Kidney (tissue), 14 donors: Measurements from ENCODE around the gene ZMPSTE24. TPM values are rescaled to one million over a fixed set of nuclear protein-coding genes. Genes with fewer than 3 reads are reported as not detected.
"Not testable (repeated sequence)": the region's sequence is repeated elsewhere in the genome, so short reads cannot be mapped to it uniquely, and the experiment has no call there.

ENCODE experiments used
- DNase-seq, 5 donors: peaks; one replicate each; pipeline ENCODE4 v3.0.0-alpha.2; 2013 to 2020
- FAIRE-seq: peaks from 2 replicates; lab custom pipeline; 2012; peaks lifted over from hg19 to GRCh38; lab: Jason Lieb, UNC
- H3K27ac ChIP-seq, 2 donors: one replicate each; pipeline ENCODE4 v1.7.0; 2013; ENCODE audit warnings: low read depth in 2 of 2, low read length in 2 of 2, inconsistent platforms in 1 of 2
- H3K27me3 ChIP-seq: one replicate; pipeline ENCODE4 v1.7.1; 2013; ENCODE audit warnings: low read length, inconsistent platforms; ENCODE audit not compliant: control insufficient read depth, insufficient read depth
- H3K36me3 ChIP-seq, 3 donors: one replicate each; pipeline versions ENCODE4 v1.7.0 to v1.7.1; 2013; ENCODE audit warnings: low read length in 3 of 3, control low read depth in 1 of 3, inconsistent platforms in 1 of 3; ENCODE audit not compliant: insufficient read depth in 3 of 3, control insufficient read depth in 2 of 3
- H3K4me1 ChIP-seq, 3 donors: one replicate each; pipeline versions ENCODE4 v1.7.0 to v1.7.1; 2013; ENCODE audit warnings: low read length in 3 of 3, inconsistent platforms in 1 of 3, low read depth in 1 of 3; ENCODE audit not compliant: control insufficient read depth in 2 of 3, insufficient read depth in 2 of 3
- H3K4me3 ChIP-seq, 3 donors: one replicate each; pipeline versions ENCODE4 v1.7.0 to v1.8.1; 2013; ENCODE audit warnings: low read length in 3 of 3, control low read depth in 1 of 3, inconsistent platforms in 1 of 3
- H3K9ac ChIP-seq, 3 donors: one replicate each; pipeline versions ENCODE4 v1.7.0 to v1.7.1; 2013; ENCODE audit warnings: low read length in 3 of 3, control low read depth in 1 of 3, inconsistent platforms in 1 of 3
- H3K9me3 ChIP-seq, 3 donors: one replicate each; pipeline versions ENCODE4 v1.7.0 to v1.7.1; 2013; ENCODE audit warnings: low read length in 3 of 3, control low read depth in 1 of 3, inconsistent platforms in 1 of 3; ENCODE audit not compliant: control insufficient read depth in 2 of 3, insufficient read depth in 1 of 3
- CTCF ChIP-seq: IDR thresholded peaks from 3 replicates; pipeline ENCODE4 v1.5.1; 2012; ENCODE audit warnings: mild to moderate bottlenecking, moderate library complexity, borderline replicate concordance; ENCODE audit not compliant: insufficient read depth; ENCODE audit errors: extremely low read depth
- intact Hi-C: fragments of 100-400 bp; cut with DNase I; formaldehyde crosslinking; loops from one replicate; pipeline ENCODE4 v1.11.1; 2022
- polyA plus RNA-seq: library from polyadenylated mRNA; stranded (reverse); fragments of 350-450 nt; fragmentation: Illumina TruSeq; extraction: RNeasy Lipid Tissue Mini Kit (QIAGEN cat#74804); gene quantifications from one replicate; pipeline ENCODE4 v1.2.3, GENCODE V29; 2014; ENCODE audit warnings: low read depth, low replicate concordance; ENCODE audit not compliant: insufficient read depth
- total RNA-seq: library from RNA; stranded (reverse); fragmentation: NEBNext Ultra II Directional; extraction: Animal tissue kit (Norgen Biotek cat#: 25700); gene quantifications from one replicate; pipeline ENCODE4 v1.2.1, GENCODE V29; 2021
- donor health status: control.
- donor health status: control.
- donor health status: control.
- donor health status: control.
- donor health status: control.
- donor health status: DM: yes; HTN: yes; CAD: no.
- donor health status: Normal renal cell carcinoma (clear cell type).

The ZMPSTE24 gene
- total and polyA plus RNA-seq, 2 donors from 2014 or later = 31.2 to 42.6 TPM

DNA sequence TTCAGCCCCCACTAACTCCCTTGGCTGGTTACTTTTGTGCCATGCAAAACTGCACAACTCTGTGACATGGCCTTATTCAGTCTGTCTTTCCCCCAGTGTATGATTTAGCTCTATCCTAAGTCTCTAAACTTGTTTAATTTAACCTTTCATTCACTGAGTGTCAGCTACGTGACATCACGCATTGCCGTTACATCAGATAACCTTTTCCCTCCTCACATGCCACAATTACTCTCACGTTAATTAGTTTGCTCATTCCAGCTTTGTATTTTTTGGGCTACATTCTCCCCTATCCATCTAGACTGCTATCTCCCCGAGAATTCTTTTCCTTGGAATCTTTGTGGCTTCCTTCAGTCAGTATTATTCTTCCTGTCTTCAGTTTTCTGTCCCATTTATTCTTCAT is 39.7 kb upstream of the ZMPSTE24 start:
- intact Hi-C loops = no loop called here

DNA sequence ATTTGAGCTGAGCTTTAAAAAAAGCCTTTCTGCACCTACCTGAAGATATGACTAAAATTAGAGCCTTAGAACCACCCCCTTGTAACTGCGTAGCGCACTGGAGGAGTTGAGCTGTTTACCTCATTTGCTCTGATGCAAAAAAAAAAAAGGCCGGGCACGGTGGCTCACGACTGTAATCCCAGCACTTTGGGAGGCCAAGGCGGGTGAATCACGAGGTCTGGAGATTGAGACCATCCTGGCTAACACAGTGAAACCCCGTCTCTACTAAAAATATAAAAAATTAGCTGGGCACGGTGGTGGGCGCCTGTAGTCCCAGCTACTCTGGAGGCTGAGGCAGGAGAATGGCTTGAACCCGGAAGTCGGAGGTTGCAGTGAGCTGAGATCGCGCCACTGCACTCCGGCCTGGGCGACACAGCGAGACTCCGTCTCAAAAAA is 36.5 kb upstream of the ZMPSTE24 start:
- intact Hi-C loops = not testable (repeated sequence)

More for the DNA sequence above, 39.7 kb upstream of the ZMPSTE24 start:
- Histone ChIP-seq H3K27me3 (no peaks in the 10 kb centered on the region), H3K27ac (no peak overlapping the region), H3K9me3 (no peaks in the 10 kb centered on the region), H3K36me3 (peaks cover 0 to 4% (median 3%) of the 10 kb centered on the region in 3 donors), H3K4me1 (no peaks in the 10 kb centered on the region), H3K4me3 (no peak overlapping the region), H3K9ac (no peak overlapping the region)
- DNase-seq = no peak
- TF ChIP-seq CTCF = no peak
- FAIRE-seq = no peak

GRCh38 chr1:40221977-40222772 is 35.9 kb upstream of the ZMPSTE24 start:
- Histone ChIP-seq H3K9me3 (no peaks in the 10 kb centered on the region), H3K4me1 (no peaks in the 10 kb centered on the region), H3K9ac (no peak overlapping the region), H3K36me3 (peaks cover 0 to 5% (median 3%) of the 10 kb centered on the region in 3 donors), H3K27ac (no peak overlapping the region), H3K4me3 (no peak overlapping the region), H3K27me3 (no peaks in the 10 kb centered on the region)
- TF ChIP-seq CTCF = no peak
- FAIRE-seq = no peak
- intact Hi-C loops = no loop called here
- DNase-seq = no peak

More for the DNA sequence above, 36.5 kb upstream of the ZMPSTE24 start:
- H3K9me3 ChIP-seq, H3K27ac ChIP-seq, H3K4me3 ChIP-seq, H3K4me1 ChIP-seq, H3K9ac ChIP-seq, H3K27me3 ChIP-seq, FAIRE-seq, H3K36me3 ChIP-seq, DNase-seq: not testable (repeated sequence)

GRCh38 chr1:40224040-40224439 is 34.0 kb upstream of the ZMPSTE24 start:
- Histone ChIP-seq H3K4me3 (no peak overlapping the region), H3K27ac (no peak overlapping the region), H3K9ac (no peak overlapping the region), H3K27me3 (no peaks in the 10 kb centered on the region), H3K9me3 (no peaks in the 10 kb centered on the region), H3K36me3 (peaks cover 0 to 5% (median 3%) of the 10 kb centered on the region in 3 donors), H3K4me1 (no peaks in the 10 kb centered on the region)
- DNase-seq (no peak), FAIRE-seq (no peak)
- no peak for TF ChIP-seq CTCF
- intact Hi-C loops = no loop called here
